Measurements from ENCODE around the gene TBC1D13. TPM values are rescaled to one million over a fixed set of nuclear protein-coding genes. Genes with fewer than 3 reads are reported as not detected.

TBC1D13 gene
- total and polyA plus RNA-seq, 2 of the 13 experiments (the other 11 are each of a cell fraction or from before 2014, with no cell fraction given), result 17.9 to 19.7 TPM

GRCh38 chr9:128818099-128818838 lies 31.2 kb downstream of the TBC1D13 start, which contains the start of gene ENDOG:
Gene ENDOG, plus strand, starts transcription at chr9:128818500. Its CDS starts 185 bp downstream, at chr9:128818685.
- Histone ChIP-seq H3K27ac (ENCODE audit: extremely low read length, insufficient read depth, low read length) (peak within 1 kb of the TSS; percentile 77), H3K27me3 (ENCODE audit: control insufficient read depth in 1 of 2, insufficient read depth in 2 of 2, low read length in 2 of 2) (no peaks in the 10 kb centered on the region), H3K9ac (ENCODE audit: insufficient read depth, low read depth, low read length) (peak within 1 kb of the TSS; percentile 74), H3K4me3 (replicated peaks in 1 of 3; ENCODE audit: insufficient read depth in 1 of 3, low read depth in 2 of 3, low read length in 3 of 3) (peak within 1 kb of the TSS; percentile 53 to 85 (median 80)), H3K9me3 (ENCODE audit: low read length) (no peaks in the 10 kb centered on the region), H3K36me3 (replicated peaks in 1 of 2; ENCODE audit: control insufficient read depth in 1 of 2, insufficient read depth in 2 of 2, low read length in 2 of 2) (peaks cover 9 to 28% of the 10 kb centered on the region in 2 experiments), H3K4me1 (ENCODE audit: insufficient read depth, low read length) (peaks cover 26% of the 10 kb centered on the region), H3K4me2 (ENCODE audit: low read depth, low read length) (peak within 1 kb of the TSS; percentile 93), H3K79me2 (ENCODE audit: insufficient read depth, low read length) (peaks cover 5% of the 10 kb centered on the region), H4K20me1 (ENCODE audit: insufficient read depth, low read length) (no peaks in the 10 kb centered on the region), H2AFZ (ENCODE audit: low read length) (peak within 1 kb of the TSS; percentile 70)
- in situ Hi-C loops (cut with HindIII; ENCODE audit: extremely low pct_ligation_motif_present, low pct_unique_long_range_greater_than_20kb), result no loop called here
- WGBS (ENCODE audit: low lambda C conversion rate), result 2% methylated on average over 26 of the region's 70 CpGs
- POLR2A ChIA-PET, result interaction anchor here (0.7 to 3.2 kb wide), 26 partner anchors 9 to 220 kb away, joined by 3 to 46 read pairs (median 4); partner anchors contain the start of genes SH3GLB2, SPOUT1 and ZDHHC12
- CTCF ChIA-PET (ENCODE audit: low intra/inter-chr PET ratio, low total read pairs), result interaction anchor here (1.1 to 1.7 kb wide), 2 partner anchors 85 to 115 kb away, joined by 3 to 5 read pairs; no protein-coding TSS in a partner anchor
- peak; percentile 96 for FAIRE-seq
- DNase-seq (ENCODE audit: low spot score), result peak; percentile 94
- intact Hi-C loops (cut with micrococcal nuclease; ENCODE audit: unreplicated experiment), result no loop called here
- BruUV-seq (replicated peaks), result TSS peak; percentile 68
- ATAC-seq, result peak; percentile 84
- TF ChIP-seq SKI (IDR thresholded peaks at IDR 0.05; ENCODE audit: partially characterized antibody) (peak; percentile 17), RBAK (CRISPR knock-in tag; IDR thresholded peaks at IDR 0.05) (no peak), ZNF30 (CRISPR knock-in tag; IDR thresholded peaks at IDR 0.05) (0 out of 2 replicates have a peak, but pooled peaks have one; percentile 41), ZNF510 (CRISPR knock-in tag; IDR thresholded peaks at IDR 0.05; ENCODE audit: low read depth) (no peak), ZNF777 (CRISPR knock-in tag; IDR thresholded peaks at IDR 0.05) (peak; percentile 87), ZSCAN5A (CRISPR knock-in tag; IDR thresholded peaks at IDR 0.05; ENCODE audit: borderline replicate concordance) (peak; percentile 24; the same call in 1 of the 2 replicates), ZNF138 (CRISPR knock-in tag; IDR thresholded peaks at IDR 0.05; ENCODE audit: low read depth) (peak; percentile 69; the same call in 1 of the 2 replicates), BORCS8-MEF2B (CRISPR knock-in tag; IDR thresholded peaks at IDR 0.05) (no peak; the same call in 1 of the 2 replicates), ZNF652 (CRISPR knock-in tag; IDR thresholded peaks at IDR 0.05; ENCODE audit: borderline replicate concordance, low read depth) (no peak), ZMYM2 (CRISPR knock-in tag; IDR thresholded peaks at IDR 0.05) (0 out of 2 replicates have a peak, but pooled peaks have one; percentile 40), SOX5 (CRISPR knock-in tag; IDR thresholded peaks at IDR 0.05; ENCODE audit: borderline replicate concordance) (peak; percentile 66), MEF2D (CRISPR knock-in tag; IDR thresholded peaks at IDR 0.05) (peak; percentile 53), CREM (IDR thresholded peaks at IDR 0.05) (peak; percentile 58; the same call in 1 of the 2 replicates), CREM (CRISPR knock-in tag; IDR thresholded peaks at IDR 0.05) (no peak), MED13 (CRISPR knock-in tag; IDR thresholded peaks at IDR 0.05) (no peak; the same call in 1 of the 2 replicates), KDM2A (CRISPR knock-in tag; IDR thresholded peaks at IDR 0.05; ENCODE audit: borderline replicate concordance, low read depth) (peak; percentile 78), NR3C1 (CRISPR knock-in tag; IDR thresholded peaks at IDR 0.05) (no peak), MED1 (CRISPR knock-in tag; IDR thresholded peaks at IDR 0.05) (peak; percentile 20; the same call in 1 of the 2 replicates), ZMAT3 (CRISPR knock-in tag; conservative IDR thresholded peaks at IDR 0.05) (no peak), KLF16 (CRISPR knock-in tag; IDR thresholded peaks at IDR 0.05) (peak in 1 of 2 experiments; percentile 76; a peak in 2 of 4 replicates), TEAD3 (CRISPR knock-in tag; optimal IDR thresholded peaks at IDR 0.05; ENCODE audit: borderline replicate concordance) (peak; percentile 73), RXRA (CRISPR knock-in tag; IDR thresholded peaks at IDR 0.05) (peak; percentile 36; the same call in 1 of the 2 replicates), GABPA (IDR thresholded peaks at IDR 0.05; ENCODE audit: low read depth, low read length) (no peak), GABPA (CRISPR knock-in tag; IDR thresholded peaks at IDR 0.05; ENCODE audit: low read depth) (0 out of 2 replicates have a peak, but pooled peaks have one; percentile 11)
- TF ChIP-seq, protein P1, sequence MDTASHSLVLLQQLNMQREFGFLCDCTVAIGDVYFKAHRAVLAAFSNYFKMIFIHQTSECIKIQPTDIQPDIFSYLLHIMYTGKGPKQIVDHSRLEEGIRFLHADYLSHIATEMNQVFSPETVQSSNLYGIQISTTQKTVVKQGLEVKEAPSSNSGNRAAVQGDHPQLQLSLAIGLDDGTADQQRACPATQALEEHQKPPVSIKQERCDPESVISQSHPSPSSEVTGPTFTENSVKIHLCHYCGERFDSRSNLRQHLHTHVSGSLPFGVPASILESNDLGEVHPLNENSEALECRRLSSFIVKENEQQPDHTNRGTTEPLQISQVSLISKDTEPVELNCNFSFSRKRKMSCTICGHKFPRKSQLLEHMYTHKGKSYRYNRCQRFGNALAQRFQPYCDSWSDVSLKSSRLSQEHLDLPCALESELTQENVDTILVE (CRISPR knock-in tag; IDR thresholded peaks at IDR 0.05), result no peak
